22Rv1 (cell line): ENCODE measurements around the gene IFI27.
"Not testable (repeated sequence)": the region's sequence is repeated elsewhere in the genome, so short reads cannot be mapped to it uniquely, and the experiment has no call there.

ENCODE experiments used
- H3K27ac ChIP-seq: fragments of 450-650 bp; 2 replicates; pipeline ENCODE4 v1.5.1; 2017
- ZFX ChIP-seq: fragments of 450-650 bp; IDR thresholded peaks from 2 replicates; pipeline ENCODE4 v1.6.1; 2017; ENCODE audit warnings: antibody characterized with exemption, borderline replicate concordance
- TF ChIP-seq, protein P1 (sequence below): fragments of 450-650 bp; IDR thresholded peaks from 2 replicates; pipeline ENCODE4 v1.5.1; 2017; ENCODE audit warnings: mild to moderate bottlenecking

IFI27 gene

DNA sequence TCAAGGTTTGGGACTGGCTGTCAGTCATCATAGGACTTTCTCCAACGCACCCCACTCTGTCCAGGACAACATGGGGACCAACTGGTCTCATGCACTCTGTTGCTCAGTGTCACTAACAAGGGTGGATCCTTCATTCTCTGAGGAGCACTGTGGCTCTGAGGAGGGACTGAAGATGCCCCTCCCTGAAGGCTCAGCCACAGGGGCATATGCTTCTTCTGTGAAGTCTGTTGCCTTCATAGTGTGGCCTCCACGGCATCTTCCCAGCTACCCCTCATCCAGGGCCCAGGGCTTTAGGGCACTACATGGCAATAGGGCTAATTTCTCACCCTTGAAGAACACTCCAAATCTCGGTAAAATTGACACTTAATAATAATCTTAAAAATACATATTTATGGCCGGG lies 33.2 kb downstream of the IFI27 start:
- no peak overlapping the region for H3K27ac ChIP-seq
- no peak for TF ChIP-seq ZFX
- TF ChIP-seq, protein P1, sequence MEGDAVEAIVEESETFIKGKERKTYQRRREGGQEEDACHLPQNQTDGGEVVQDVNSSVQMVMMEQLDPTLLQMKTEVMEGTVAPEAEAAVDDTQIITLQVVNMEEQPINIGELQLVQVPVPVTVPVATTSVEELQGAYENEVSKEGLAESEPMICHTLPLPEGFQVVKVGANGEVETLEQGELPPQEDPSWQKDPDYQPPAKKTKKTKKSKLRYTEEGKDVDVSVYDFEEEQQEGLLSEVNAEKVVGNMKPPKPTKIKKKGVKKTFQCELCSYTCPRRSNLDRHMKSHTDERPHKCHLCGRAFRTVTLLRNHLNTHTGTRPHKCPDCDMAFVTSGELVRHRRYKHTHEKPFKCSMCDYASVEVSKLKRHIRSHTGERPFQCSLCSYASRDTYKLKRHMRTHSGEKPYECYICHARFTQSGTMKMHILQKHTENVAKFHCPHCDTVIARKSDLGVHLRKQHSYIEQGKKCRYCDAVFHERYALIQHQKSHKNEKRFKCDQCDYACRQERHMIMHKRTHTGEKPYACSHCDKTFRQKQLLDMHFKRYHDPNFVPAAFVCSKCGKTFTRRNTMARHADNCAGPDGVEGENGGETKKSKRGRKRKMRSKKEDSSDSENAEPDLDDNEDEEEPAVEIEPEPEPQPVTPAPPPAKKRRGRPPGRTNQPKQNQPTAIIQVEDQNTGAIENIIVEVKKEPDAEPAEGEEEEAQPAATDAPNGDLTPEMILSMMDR, result no peak

DNA sequence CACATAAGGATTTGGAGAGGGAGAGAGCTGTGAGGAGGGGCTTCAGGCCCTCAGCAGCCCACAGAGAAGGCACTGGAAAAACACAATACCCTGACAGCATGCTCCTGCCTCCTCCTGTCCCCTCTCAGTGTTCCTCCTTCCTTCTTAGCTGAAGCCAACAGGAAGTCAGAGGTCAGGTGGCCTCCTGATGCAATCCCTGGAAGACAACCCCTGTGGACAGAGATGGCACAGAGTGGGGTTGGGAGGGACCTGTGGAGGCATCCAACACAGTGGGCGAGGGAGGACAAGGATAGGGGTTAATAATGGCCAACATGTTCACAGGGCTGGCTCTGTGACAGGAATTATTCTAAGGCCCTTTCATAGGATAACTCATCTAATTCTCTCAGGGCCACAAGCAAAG lies 34.2 kb downstream of the IFI27 start:
- TF ChIP-seq, protein P1, result no peak
- TF ChIP-seq ZFX, result no peak
- no peak overlapping the region for H3K27ac ChIP-seq

DNA sequence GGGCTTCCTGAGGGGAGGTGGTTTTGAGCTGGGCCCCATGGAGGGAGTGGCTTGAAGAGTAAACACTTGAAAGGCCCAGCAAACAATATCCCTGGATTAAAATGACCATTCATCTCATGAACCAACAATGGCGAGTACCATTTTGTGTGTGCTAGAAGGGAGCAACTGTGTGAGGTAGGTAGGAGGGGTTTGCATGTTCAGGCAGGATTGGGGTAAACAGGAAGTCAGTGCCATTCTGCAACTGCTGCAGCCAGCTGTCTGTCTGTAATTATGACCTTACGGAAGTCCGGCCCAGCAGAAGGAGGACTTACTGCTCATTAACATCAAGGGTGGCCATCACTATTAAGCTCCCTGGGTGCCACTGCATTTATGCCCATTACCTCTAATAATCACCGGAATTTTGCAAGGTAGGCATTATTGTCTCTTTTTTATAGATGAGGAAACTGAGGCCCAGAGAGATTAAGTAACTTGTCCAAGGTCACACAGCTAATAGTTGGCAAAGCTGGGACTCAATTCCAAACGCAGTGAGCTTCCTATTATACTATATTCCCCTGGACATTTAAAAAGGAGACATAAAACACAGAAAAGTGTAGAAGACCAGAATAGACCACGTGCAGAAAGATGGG lies 35.5 kb downstream of the IFI27 start:
- no peak overlapping the region for H3K27ac ChIP-seq
- no peak for TF ChIP-seq ZFX
- TF ChIP-seq, protein P1, result no peak

DNA sequence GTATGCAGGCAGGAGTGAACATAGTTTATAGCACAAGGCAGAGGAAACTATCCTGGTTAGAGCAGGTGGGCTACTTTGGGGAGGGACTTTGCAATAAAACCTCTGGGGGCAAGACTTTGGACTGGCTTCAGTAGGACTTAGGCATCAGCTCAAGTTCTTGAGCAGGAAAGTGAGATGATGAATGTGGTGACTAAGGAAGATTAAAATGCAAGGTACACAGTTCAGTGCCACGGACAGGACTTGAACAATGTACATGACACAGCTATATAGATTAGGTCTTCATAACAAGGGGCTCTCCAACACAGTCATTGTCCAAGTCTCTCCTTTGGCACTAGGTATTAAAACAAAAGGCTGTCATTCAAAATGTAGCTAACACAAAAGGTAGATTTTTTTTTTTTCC lies 42.1 kb downstream of the IFI27 start:
- TF ChIP-seq, protein P1, result no peak
- TF ChIP-seq ZFX, result no peak
- no peak overlapping the region for H3K27ac ChIP-seq

DNA sequence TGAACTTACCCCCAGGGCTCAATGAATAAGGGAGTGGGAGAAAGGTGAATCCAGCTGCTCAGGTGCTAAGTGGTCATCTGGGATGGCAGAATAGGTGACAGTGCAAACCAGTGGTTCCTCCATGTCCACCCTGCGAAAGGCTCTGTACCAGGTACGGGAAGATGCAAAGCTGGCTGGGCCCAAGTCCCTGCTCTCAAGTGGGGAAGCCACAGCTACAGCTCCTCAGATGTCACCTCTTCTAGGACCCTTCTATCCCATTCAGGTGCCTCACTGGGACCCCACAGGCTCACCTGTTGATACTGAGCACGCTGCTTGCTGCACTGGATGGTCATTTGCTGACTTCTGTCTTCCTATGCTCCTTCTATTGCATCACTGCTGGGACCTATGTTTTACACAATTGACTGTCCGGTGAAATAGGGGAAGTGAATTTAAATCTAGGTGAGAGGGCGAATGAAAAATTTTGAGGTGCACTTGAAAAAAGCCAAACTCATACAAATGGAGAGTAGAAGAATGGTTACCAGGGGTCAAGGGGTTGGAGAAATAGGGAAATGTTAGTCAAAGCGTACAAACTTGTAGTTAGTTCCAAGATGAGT lies 43.3 kb downstream of the IFI27 start:
- TF ChIP-seq, protein P1, result no peak
- TF ChIP-seq ZFX, result no peak
- H3K27ac ChIP-seq, result no peak overlapping the region

DNA sequence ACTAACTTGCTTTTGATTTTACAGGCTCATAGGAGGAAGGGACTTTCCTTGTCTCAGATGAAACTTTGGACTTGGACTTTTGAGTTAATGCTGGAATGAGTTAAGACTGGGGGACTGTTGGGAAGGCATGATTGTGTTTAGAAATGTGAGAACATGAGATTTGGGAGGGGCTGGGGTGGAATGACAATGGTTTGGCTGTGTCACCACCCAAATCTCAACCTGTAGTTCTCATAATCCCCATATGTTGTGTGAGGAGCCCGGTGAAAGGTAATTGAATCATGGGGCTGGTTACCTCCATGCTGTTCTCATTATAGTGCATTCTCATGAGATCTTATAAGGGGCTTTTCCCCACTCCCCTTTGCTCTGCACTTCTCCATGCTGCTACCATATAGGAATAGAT lies 45.6 kb downstream of the IFI27 start:
- H3K27ac ChIP-seq, result not testable (repeated sequence)

DNA sequence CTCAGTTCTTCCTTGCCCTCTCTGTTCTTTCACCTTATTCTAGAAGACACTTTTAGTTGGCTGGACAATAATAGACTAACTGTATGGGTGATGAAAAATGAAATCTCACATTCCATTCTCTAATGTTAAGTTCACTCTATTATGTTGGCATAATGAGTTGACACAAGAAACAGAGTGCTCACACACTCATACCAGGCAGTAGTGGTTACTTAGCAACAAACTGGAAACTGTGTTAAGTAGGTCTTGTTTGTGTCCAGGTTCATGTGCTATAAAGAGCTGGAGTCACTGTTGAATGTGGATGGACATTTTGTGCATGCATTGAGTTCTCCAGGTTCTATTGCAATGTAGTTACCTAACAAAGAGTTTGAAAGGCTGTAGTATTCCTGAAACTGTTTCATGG lies 46.7 kb downstream of the IFI27 start:
- H3K27ac ChIP-seq, result no peak overlapping the region
- TF ChIP-seq ZFX, result no peak
- TF ChIP-seq, protein P1, result no peak
